A549 treated with AZD2906 at 1 μM for 4 hours (cell line): ENCODE results near the gene DNM1. TPM values are rescaled to one million over a fixed set of nuclear protein-coding genes. Genes with fewer than 3 reads are reported as not detected.

Experiments used
- total RNA-seq: library from RNA; stranded (reverse); fragments of 200-300 nt; extraction: Qiagen RNA extraction; gene quantifications from 5 replicates; pipeline ENCODE4 v1.2.3, GENCODE V29; 2022

DNM1 gene
- total RNA-seq = 78.9 to 89.5 TPM (median 83.5 TPM) in 5 replicates

DNA sequence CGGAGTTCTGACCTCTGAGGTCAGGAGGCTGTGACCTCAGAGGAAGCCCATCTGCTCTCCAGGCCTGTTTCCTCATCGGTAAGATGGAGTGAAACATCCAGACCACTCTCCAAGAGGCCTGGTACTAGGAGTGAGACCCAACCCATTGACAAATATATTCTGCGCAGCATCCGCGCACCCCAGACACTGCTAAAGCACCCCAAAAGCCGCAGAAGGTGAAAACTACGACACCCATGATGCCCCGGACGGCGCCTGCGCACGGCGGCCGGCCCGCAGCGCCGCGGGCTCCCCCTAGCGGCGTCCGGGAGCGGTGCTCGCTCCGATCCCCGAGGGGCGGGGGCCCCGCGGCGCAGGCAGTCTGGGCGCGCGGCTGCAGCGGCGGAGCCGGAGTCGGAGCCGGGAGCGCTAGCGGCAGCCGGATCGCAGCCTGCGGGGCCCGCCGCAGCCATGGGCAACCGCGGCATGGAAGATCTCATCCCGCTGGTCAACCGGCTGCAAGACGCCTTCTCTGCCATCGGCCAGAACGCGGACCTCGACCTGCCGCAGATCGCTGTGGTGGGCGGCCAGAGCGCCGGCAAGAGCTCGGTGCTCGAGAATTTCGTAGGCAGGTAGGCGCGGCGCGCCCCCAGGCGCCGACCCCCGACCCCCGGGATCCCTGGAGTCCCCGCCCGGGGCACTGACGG is at the start of gene DNM1:
TSS of gene DNM1 (plus strand) at position 356 of the 683 bp plus-strand sequence. CDS start at position 448, 92 bp downstream.

DNA sequence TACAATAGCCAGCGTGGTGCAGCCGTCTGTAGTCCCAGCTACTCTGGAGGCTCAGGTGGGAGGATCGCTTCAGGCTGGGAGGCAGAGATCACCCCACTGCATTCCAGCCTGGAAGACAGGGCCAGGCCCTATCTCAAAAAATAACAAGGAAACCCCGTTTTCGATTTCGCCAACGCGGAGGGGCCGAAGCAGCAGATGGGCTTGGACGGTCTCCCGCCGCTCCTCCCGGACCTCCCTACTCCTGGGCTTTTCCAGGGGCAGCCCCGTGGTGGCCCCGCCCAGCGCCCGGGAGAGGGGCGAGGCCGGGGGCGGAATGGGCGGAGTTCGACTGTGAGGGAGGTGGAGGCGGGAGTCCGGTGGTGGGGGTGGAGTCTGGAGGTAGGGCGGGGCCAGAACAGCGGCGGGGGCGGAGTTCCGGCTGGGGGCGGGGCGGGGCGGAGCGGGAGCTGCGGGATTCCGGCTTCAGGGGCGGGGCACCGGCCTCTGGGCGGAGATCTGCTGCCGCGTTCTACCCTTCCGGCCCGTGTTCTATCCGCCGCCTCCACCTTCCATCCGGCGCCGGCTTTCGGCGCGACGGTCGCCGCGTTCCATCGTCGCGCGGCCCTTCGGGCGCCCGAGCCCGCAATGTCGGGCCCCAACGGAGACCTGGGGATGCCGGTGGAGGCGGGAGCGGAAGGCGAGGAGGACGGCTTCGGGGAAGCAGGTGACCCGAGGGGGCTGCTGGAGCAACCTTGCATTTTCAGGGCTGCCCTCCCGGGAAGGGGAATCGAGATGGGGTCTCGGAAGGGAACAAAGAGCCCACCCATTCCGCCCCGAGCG is 43.2 kb upstream of the DNM1 start, which contains the start of gene BBLN:
TSS of gene BBLN (plus strand) at position 482 of the 819 bp plus-strand sequence. CDS start at position 625, 143 bp downstream.

GRCh38 chr9:128191406-128192046 is 11.7 kb upstream of the DNM1 start, which contains the start of gene CIZ1:
CIZ1 (minus strand) TSS chr9:128191572; CDS start chr9:128190857, 715 bp downstream.

DNA sequence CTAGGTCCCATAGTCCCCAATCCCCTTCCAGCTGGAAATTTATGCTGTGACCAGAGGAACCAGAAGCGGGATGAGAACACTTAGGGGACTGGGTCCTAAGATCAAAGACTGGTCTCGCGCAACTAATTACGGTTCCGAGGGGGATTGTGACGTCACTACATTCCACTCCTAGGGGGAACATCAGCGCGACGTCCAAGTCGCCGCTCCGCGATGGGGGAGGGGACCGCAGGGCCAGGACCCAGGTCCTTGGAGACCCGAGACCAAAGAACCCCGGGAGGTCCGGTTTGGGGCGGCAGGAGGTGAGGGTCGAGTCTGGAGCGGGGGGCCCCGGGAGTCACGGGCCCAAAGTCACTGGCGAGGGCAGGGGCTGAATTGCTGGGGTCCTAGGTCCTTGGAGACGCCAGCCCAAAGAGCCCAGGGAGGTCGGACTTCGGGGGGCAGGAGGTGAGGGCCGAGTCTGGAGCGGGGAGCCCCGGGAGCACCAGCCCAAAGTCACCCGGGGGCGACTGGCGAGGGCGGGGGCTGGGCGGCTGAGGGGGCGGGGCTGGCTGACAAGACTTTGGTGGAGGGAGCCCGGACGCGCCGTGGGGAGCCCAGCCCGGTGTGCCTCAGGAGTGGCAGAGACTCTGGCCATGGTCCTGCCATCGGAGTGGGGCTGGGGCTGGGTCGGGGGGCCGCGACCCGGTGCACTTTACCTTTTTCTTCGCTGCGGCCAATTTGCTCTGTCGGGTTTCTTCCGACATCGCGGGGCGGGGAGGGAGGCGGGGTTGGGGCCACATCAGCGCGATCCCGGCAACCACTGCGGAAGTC is 72.2 kb downstream of the DNM1 start, which contains the start of gene GOLGA2:
TSS of gene GOLGA2 (minus strand) at position 810 of the 810 bp plus-strand sequence. CDS start at position 779, 31 bp downstream.

GRCh38 chr9:128276008-128276573 is 72.9 kb downstream of the DNM1 start, which contains the start of gene SWI5:
SWI5 (plus strand) TSS chr9:128276276.

Other genes with a start within 250 kb of the DNM1 start
- 36.3 to 51.9 TPM (median 38.3 TPM) in 5 replicates for gene EEIG1, start 222.4 kb upstream of the DNM1 start, total RNA-seq
- 4.8 to 8.0 TPM (median 7.0 TPM) in 5 replicates for gene NAIF1, start 136.1 kb upstream of the DNM1 start, total RNA-seq
- 7.6 to 8.9 TPM (median 8.7 TPM) in 5 replicates for gene SLC25A25, start 135.1 kb upstream of the DNM1 start, total RNA-seq
- gene PTGES2, start 75.7 kb upstream of the DNM1 start, total RNA-seq = 78.5 to 99.8 TPM (median 99.1 TPM) in 5 replicates
- gene LCN2, start 53.9 kb upstream of the DNM1 start, total RNA-seq = 3.3 to 6.9 TPM (median 3.6 TPM) in 5 replicates
- gene BBLN, start 43.1 kb upstream of the DNM1 start, total RNA-seq = 39.5 to 74.4 TPM (median 67.3 TPM) in 5 replicates
- 64.7 to 91.5 TPM (median 81.8 TPM) in 5 replicates for gene CIZ1, start 11.8 kb upstream of the DNM1 start, total RNA-seq
- 43.1 to 47.7 TPM (median 46.4 TPM) in 5 replicates for gene GOLGA2, start 72.6 kb downstream of the DNM1 start, total RNA-seq
- gene SWI5, start 72.9 kb downstream of the DNM1 start, total RNA-seq = 36.5 to 45.8 TPM (median 43.0 TPM) in 5 replicates
- 40.9 to 49.1 TPM (median 46.8 TPM) in 5 replicates for gene TRUB2, start 119.1 kb downstream of the DNM1 start, total RNA-seq
- gene COQ4, start 119.5 kb downstream of the DNM1 start, total RNA-seq = 52.2 to 61.8 TPM (median 58.9 TPM) in 5 replicates
- gene SLC27A4, start 137.1 kb downstream of the DNM1 start, total RNA-seq = 37.3 to 49.5 TPM (median 45.2 TPM) in 5 replicates
- 68.1 to 87.1 TPM (median 84.3 TPM) in 5 replicates for gene URM1, start 168.0 kb downstream of the DNM1 start, total RNA-seq
- 34.2 to 41.0 TPM (median 36.2 TPM) in 5 replicates for gene CERCAM, start 217.5 kb downstream of the DNM1 start, total RNA-seq